ENCODE measurements around the gene TP73. TPM values are rescaled to one million over a fixed set of nuclear protein-coding genes. Genes with fewer than 3 reads are reported as not detected.

TP73 gene
- total RNA-seq, 1 experiment from 2014 or later, result 11.9 TPM

DNA sequence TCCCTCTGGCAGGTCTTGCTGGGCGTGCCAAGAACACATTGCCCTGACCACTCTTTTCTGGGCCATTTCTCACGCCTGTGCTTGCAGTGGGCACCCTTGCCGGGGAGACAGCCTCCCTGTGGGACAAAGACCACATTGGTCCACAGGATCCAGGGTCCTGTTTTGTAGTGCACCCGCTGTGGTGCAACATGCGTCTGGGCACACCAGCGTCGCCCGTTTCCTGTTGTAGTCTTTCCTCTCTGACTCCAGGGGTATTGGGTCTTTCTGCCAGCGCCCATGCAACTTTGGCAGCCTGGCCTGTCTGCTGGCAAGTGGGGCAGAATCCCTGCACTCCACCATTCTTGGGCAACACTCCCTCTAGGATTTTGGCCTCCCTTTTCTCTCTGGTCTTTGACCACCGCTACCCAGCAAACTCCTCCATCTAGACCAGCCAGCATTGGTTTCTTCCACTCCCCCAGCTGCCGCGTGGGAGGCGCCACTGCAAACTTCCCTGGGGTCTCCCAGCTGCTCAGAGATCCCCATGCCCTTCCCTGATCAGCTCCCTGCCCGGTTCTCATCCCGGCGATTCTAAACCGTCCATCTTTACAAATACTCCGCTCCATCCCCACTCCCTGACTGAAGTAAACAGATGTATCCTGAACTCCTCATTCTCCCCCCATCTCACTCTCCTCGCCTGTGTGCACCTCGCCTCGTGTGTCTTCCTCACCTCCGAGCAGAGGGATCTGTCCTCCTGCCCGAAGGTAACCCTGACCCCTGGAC lies 28.7 kb upstream of the TP73 start:
- Histone ChIP-seq H3K36me3 (ENCODE audit: control insufficient read depth, insufficient read depth, low read length) (peaks cover 3% of the 10 kb centered on the region; the same call in 1 of the 2 replicates), H3K4me3 (ENCODE audit: low read depth, low read length) (peak overlapping the region; percentile 98), H3K4me1 (peaks cover 16% of the 10 kb centered on the region), H3K9me3 (no peaks in the 10 kb centered on the region), H3K27me3 (replicated peaks; ENCODE audit: control insufficient read depth, insufficient read depth, low read length) (no peaks in the 10 kb centered on the region)
- peaks cover 28% of the 10 kb centered on the region for H3K36me3 Mint-ChIP-seq (ENCODE audit: insufficient read depth, unreplicated experiment)
- CTCF ChIA-PET, result interaction anchor here (0.9 to 2.1 kb wide), 5 partner anchors 35 to 170 kb away, joined by 3 to 5 read pairs (median 5); no protein-coding TSS in a partner anchor
- H3K4me3 Mint-ChIP-seq (ENCODE audit: unreplicated experiment), result peak overlapping the region; percentile 85
- no peak overlapping the region for H3K27ac Mint-ChIP-seq (ENCODE audit: unreplicated experiment)
- DNase-seq, result no peak
- intact Hi-C loops (cut with micrococcal nuclease; ENCODE audit: unreplicated experiment), result loop anchor here (5.0 kb wide), 1 partner anchor 99 kb away; no protein-coding TSS in a partner anchor
- no peaks in the 10 kb centered on the region for H3K27me3 Mint-ChIP-seq (ENCODE audit: insufficient read depth, unreplicated experiment)
- BruUV-seq (replicated peaks), result no TSS peak
- H3K4me1 Mint-ChIP-seq (ENCODE audit: low read depth, unreplicated experiment), result peaks cover 14% of the 10 kb centered on the region
- no peaks in the 10 kb centered on the region for H3K9me3 Mint-ChIP-seq (ENCODE audit: unreplicated experiment)
- POLR2A ChIA-PET, result no interaction called here
- TF ChIP-seq, protein P1, sequence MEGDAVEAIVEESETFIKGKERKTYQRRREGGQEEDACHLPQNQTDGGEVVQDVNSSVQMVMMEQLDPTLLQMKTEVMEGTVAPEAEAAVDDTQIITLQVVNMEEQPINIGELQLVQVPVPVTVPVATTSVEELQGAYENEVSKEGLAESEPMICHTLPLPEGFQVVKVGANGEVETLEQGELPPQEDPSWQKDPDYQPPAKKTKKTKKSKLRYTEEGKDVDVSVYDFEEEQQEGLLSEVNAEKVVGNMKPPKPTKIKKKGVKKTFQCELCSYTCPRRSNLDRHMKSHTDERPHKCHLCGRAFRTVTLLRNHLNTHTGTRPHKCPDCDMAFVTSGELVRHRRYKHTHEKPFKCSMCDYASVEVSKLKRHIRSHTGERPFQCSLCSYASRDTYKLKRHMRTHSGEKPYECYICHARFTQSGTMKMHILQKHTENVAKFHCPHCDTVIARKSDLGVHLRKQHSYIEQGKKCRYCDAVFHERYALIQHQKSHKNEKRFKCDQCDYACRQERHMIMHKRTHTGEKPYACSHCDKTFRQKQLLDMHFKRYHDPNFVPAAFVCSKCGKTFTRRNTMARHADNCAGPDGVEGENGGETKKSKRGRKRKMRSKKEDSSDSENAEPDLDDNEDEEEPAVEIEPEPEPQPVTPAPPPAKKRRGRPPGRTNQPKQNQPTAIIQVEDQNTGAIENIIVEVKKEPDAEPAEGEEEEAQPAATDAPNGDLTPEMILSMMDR (IDR thresholded peaks at IDR 0.05; ENCODE audit: insufficient read depth in 1 of 2, low read depth in 1 of 2, low read length in 1 of 2, severe bottlenecking in 1 of 2, unreplicated experiment in 1 of 2), result no peak

DNA sequence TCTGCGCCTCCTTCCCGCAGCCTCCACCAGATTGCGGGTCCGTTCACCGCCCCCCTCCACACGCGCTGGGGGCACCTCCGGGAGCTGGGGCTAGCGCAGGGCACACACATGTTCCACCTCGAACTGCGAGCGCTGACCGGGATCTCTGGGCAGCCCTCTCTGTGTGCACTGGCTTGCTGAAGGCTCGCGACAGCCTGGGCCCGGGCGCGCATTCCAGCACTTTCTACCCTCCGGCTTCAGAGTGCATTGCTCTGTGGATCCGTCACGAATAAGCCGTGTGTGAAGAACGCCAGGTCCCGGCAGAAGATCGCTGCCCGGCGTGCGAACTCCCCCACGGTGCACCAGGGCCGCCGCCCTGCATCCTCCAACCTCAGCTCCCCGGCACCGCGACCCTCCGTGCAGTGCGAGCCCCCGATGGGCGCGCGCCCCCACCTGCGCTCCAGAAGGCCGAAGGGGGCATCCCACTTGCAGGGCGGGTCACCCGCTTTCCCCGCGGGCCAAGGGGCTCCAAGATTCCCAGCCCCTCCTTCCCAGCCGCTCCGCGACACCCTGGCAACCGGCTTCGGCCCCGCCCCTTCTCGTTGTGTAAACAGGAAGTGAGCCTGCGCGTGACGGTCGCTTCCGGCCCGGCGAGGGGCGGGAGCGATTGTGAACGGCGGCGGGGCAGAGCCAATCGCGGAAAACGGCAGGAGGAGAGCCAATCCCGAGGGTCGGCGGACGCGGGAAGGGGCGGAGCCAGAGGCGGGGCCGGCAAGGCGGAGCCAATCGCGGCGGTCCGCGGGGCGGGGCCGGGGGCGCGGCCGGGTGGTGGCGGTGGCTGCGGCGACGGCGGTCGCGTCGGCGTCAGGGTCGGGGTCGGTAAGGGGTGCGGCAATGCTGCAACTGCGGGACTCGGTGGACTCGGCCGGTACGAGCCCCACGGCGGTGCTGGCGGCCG lies 27.8 kb upstream of the TP73 start, which contains the start of gene TPRG1L:
Gene TPRG1L, plus strand, starts transcription at position 816 of the 937 bp plus-strand sequence. Its CDS starts 58 bp downstream, at position 874.
- ChIA-PET CTCF (interaction anchor here (0.9 to 2.1 kb wide), 3 partner anchors 36 to 171 kb away, joined by 3 to 5 read pairs (median 5); no protein-coding TSS in a partner anchor), POLR2A (no interaction called here)
- TF ChIP-seq, protein P1 (IDR thresholded peaks at IDR 0.05; ENCODE audit: insufficient read depth in 1 of 2, low read depth in 1 of 2, low read length in 1 of 2, severe bottlenecking in 1 of 2, unreplicated experiment in 1 of 2), result no peak
- H3K9me3 ChIP-seq, result no peaks in the 10 kb centered on the region
- Mint-ChIP-seq H3K4me1 (ENCODE audit: low read depth, unreplicated experiment) (peaks cover 14% of the 10 kb centered on the region), H3K27ac (ENCODE audit: unreplicated experiment) (peak within 1 kb of the TSS; percentile 79), H3K27me3 (ENCODE audit: insufficient read depth, unreplicated experiment) (no peaks in the 10 kb centered on the region), H3K4me3 (ENCODE audit: unreplicated experiment) (peak within 1 kb of the TSS; percentile 85), H3K9me3 (ENCODE audit: unreplicated experiment) (no peaks in the 10 kb centered on the region), H3K36me3 (ENCODE audit: insufficient read depth, unreplicated experiment) (peaks cover 32% of the 10 kb centered on the region)
- peaks cover 3% of the 10 kb centered on the region; the same call in 1 of the 2 replicates for H3K36me3 ChIP-seq (ENCODE audit: control insufficient read depth, insufficient read depth, low read length)
- H3K4me3 ChIP-seq (ENCODE audit: low read depth, low read length), result peak within 1 kb of the TSS; percentile 98
- peaks cover 10% of the 10 kb centered on the region for H3K4me1 ChIP-seq
- BruUV-seq (replicated peaks), result no TSS peak
- H3K27me3 ChIP-seq (replicated peaks; ENCODE audit: control insufficient read depth, insufficient read depth, low read length), result no peaks in the 10 kb centered on the region
- intact Hi-C loops (cut with micrococcal nuclease; ENCODE audit: unreplicated experiment), result loop anchor here (5.0 kb wide), 1 partner anchor 98 kb away; no protein-coding TSS in a partner anchor
- peak; percentile 96 to 98 for DNase-seq
